CD4-positive, CD25-positive, alpha-beta regulatory T cell (primary cell): ENCODE results near the gene LHFPL2. TPM values are rescaled to one million over a fixed set of nuclear protein-coding genes. Genes with fewer than 3 reads are reported as not detected.
"Not testable (repeated sequence)": the region's sequence is repeated elsewhere in the genome, so short reads cannot be mapped to it uniquely, and the experiment has no call there.

Experiments used
- ATAC-seq, 2 donors: fragments of 150-1000 bp; cut with Tn5 transposase; one replicate each; pipeline ENCODE4 v1.10.0; 2021; ENCODE audit warnings: low read depth in 2 of 2, moderate number of reproducible peaks in 2 of 2, moderate library complexity in 1 of 2
- DNase-seq, 3 donors: peaks; one replicate each; pipeline versions ENCODE4 v3.0.0 to v3.0.0-alpha.2; 2012 to 2022; ENCODE audit warnings: mixed read lengths in 1 of 3
- H3K27ac ChIP-seq: one replicate; pipeline ENCODE4 v1.7.0; 2013; ENCODE audit warnings: mild to moderate bottlenecking, low read length; ENCODE audit not compliant: insufficient read depth, poor library complexity, severe bottlenecking
- H3K27me3 ChIP-seq: one replicate; pipeline ENCODE4 v1.7.0; 2013; ENCODE audit warnings: low read length; ENCODE audit not compliant: control insufficient read depth, insufficient read depth
- H3K36me3 ChIP-seq: one replicate; pipeline ENCODE4 v1.7.0; 2013; ENCODE audit warnings: mild to moderate bottlenecking, low read length, moderate library complexity; ENCODE audit not compliant: control insufficient read depth, insufficient read depth
- H3K4me1 ChIP-seq: 2 replicates; pipeline ENCODE4 v1.7.0; 2013; ENCODE audit warnings: mild to moderate bottlenecking, low read length; ENCODE audit not compliant: insufficient read depth, control insufficient read depth, poor library complexity, severe bottlenecking
- H3K4me3 ChIP-seq: one replicate; pipeline ENCODE4 v1.7.0; 2013; ENCODE audit warnings: low read depth, mild to moderate bottlenecking, low read length, moderate library complexity
- H3K9me3 ChIP-seq, 2 experiments: 1 replicate in 1 of 2; 2 replicates in 1 of 2; pipeline ENCODE4 v1.7.0; 2013; ENCODE audit warnings: low read length in 2 of 2, mild to moderate bottlenecking in 1 of 2, moderate library complexity in 1 of 2; ENCODE audit not compliant: control insufficient read depth in 2 of 2
- H3K27ac Mint-ChIP-seq, 3 donors: one replicate each; pipeline ENCODE4 v1.8.0; 2020 to 2022; ENCODE audit warnings: mild to moderate bottlenecking in 3 of 3, mixed read lengths in 3 of 3, moderate library complexity in 2 of 3
- H3K27me3 Mint-ChIP-seq: one replicate; pipeline ENCODE4 v1.8.0; 2022; ENCODE audit warnings: mild to moderate bottlenecking, mixed read lengths
- H3K36me3 Mint-ChIP-seq: one replicate; pipeline ENCODE4 v1.8.0; 2020; ENCODE audit warnings: mixed read lengths
- H3K4me1 Mint-ChIP-seq, 4 donors: one replicate each; pipeline ENCODE4 v1.8.0; 2020 to 2022; ENCODE audit warnings: mixed read lengths in 4 of 4, mild to moderate bottlenecking in 1 of 4
- H3K4me3 Mint-ChIP-seq, 4 donors: one replicate each; pipeline ENCODE4 v1.8.0; 2020 to 2022; ENCODE audit warnings: mild to moderate bottlenecking in 4 of 4, mixed read lengths in 4 of 4, moderate library complexity in 3 of 4
- H3K9me3 Mint-ChIP-seq, 7 donors: one replicate each; pipeline ENCODE4 v1.8.0; 2020 to 2022; ENCODE audit warnings: mixed read lengths in 7 of 7, mild to moderate bottlenecking in 3 of 7, moderate library complexity in 2 of 7
- polyA plus RNA-seq, 4 donors: library from polyadenylated mRNA; unstranded; fragments of 300-500 nt; fragmentation: Illumina TruSeq; gene quantifications; one replicate each; pipeline ENCODE4 v1.2.3, GENCODE V29; 2021
- total RNA-seq: library from RNA; stranded (reverse); gene quantifications from one replicate; pipeline ENCODE4 v1.2.3, GENCODE V29; 2022

The LHFPL2 gene, protein sequence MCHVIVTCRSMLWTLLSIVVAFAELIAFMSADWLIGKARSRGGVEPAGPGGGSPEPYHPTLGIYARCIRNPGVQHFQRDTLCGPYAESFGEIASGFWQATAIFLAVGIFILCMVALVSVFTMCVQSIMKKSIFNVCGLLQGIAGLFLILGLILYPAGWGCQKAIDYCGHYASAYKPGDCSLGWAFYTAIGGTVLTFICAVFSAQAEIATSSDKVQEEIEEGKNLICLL
- total RNA-seq: 0.47 TPM
- under 1 TPM; 0.11 to 0.42 (median 0.26) TPM for polyA plus RNA-seq

DNA sequence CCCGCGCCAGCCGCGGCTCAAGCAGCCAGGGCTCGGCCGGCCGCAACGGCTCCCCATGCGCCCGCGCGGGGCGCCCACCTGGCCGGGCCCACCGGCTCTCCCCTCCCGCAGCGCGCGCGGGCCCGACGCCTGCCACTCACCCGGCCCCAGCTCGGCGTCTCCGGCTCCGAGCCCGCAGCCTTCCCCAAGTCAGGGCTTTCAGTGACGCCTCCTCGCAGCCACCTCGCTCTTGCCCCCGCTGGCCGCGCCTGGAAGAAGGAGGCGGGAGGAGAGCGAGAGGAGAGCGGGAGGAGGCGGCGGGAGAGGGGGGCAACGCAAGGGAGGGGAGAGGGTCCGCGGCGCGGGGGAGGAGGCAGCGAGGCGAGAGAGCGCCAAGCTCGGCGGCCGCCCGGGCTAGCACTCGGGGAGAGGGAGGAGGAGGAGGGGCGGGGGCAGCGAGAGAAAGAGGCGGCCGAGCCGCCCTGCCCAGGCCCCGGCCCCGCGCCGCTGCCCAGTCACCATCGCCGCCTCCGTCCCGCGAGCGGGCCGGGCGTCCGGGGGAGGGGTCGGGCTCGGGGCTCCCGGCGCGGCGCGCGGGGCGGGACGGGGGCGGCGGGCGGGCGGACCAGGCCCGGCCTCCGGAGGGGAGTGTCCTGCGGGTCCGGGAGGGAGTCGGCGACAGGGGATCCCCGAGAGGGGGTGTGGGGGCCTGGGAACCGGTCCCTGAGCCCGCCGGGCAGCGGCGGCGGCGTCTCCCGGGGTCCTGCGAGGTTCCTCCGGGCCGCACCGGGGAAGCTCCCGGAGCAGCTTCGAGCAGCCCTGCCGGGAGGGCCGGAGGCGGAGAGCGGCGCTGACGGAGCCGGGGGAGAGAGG is at the start of gene LHFPL2:
TSS of gene LHFPL2 (minus strand) at position 414 of the 852 bp plus-strand sequence. CDS start 138,559 bp downstream, outside the sequence.
- H3K4me1 Mint-ChIP-seq: peaks cover 0 to 16% (median 8%) of the 10 kb centered on the region in 4 donors
- no peak within 1 kb of the TSS for H3K27ac Mint-ChIP-seq
- ATAC-seq: peak; percentile 38 to 42
- H3K36me3 Mint-ChIP-seq: no peaks in the 10 kb centered on the region
- H3K9me3 ChIP-seq: no peaks in the 10 kb centered on the region
- peaks cover 11% of the 10 kb centered on the region for H3K4me1 ChIP-seq
- H3K9me3 Mint-ChIP-seq: peaks cover 0 to 11% (median 0%) of the 10 kb centered on the region in 7 donors
- no peak within 1 kb of the TSS for H3K4me3 ChIP-seq
- peaks cover 30% of the 10 kb centered on the region for H3K27me3 ChIP-seq
- peaks cover 64% of the 10 kb centered on the region for H3K27me3 Mint-ChIP-seq
- H3K4me3 Mint-ChIP-seq: peak within 1 kb of the TSS; percentile 72 to 97 (median 78)
- H3K27ac ChIP-seq: no peak within 1 kb of the TSS
- peak in 1 of 3 donors; percentile 14 for DNase-seq
- H3K36me3 ChIP-seq: no peaks in the 10 kb centered on the region

DNA sequence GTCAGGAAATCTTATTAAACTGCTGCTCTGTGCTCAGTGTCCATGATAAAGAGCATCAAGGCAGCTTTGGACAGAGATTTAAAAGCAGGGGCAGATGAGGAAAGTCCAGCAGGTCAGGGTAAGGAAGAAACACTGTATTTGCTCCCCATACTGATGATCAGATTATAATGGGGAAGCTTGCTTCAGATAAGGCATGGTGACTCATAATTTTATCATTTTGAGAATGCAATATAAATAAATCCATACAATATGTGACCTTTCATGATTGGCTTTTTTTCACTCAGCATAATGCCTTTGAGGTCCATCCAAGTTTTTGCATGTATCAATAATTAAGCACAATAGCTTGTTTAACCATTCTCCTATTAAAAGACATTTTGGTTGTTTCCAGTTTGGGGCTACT is 48.1 kb upstream of the LHFPL2 start:
- H3K27me3 Mint-ChIP-seq: peaks cover 12% of the 10 kb centered on the region

DNA sequence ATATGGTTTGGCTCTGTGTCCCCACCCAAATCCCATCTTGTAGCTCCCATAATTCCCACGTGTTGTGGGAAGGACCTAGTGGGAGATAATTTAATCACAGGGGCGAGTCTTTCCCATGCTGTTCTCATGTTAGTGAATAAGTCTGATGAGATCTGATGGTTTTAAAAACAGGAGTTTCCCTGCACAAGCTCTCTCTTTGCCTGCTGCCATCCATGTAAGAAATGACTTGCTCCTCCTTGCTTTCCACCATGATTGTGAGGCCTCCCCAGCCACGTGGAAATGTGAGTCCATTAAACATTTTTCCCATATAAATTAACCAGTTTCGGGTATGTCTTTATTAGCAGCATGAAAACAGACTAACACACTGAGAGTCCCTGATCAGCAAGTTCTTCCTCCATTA is 47.5 kb upstream of the LHFPL2 start:
- H3K4me1 Mint-ChIP-seq, H3K4me1 ChIP-seq, H3K36me3 Mint-ChIP-seq, DNase-seq, H3K4me3 Mint-ChIP-seq, H3K27ac Mint-ChIP-seq, H3K27me3 ChIP-seq, H3K4me3 ChIP-seq, H3K36me3 ChIP-seq, H3K9me3 ChIP-seq, ATAC-seq, H3K27ac ChIP-seq, H3K9me3 Mint-ChIP-seq: not testable (repeated sequence)
- H3K27me3 Mint-ChIP-seq: peaks cover 12% of the 10 kb centered on the region

More for the DNA sequence above, 48.1 kb upstream of the LHFPL2 start:
- no peak overlapping the region for H3K27ac ChIP-seq
- H3K27me3 ChIP-seq: peaks cover 3% of the 10 kb centered on the region
- H3K27ac Mint-ChIP-seq: no peak overlapping the region
- H3K36me3 ChIP-seq: no peaks in the 10 kb centered on the region
- no peaks in the 10 kb centered on the region for H3K4me1 ChIP-seq
- H3K4me1 Mint-ChIP-seq: no peaks in the 10 kb centered on the region
- no peaks in the 10 kb centered on the region for H3K36me3 Mint-ChIP-seq
- no peak overlapping the region for H3K4me3 ChIP-seq
- no peak overlapping the region for H3K4me3 Mint-ChIP-seq
- ATAC-seq (no peak), DNase-seq (no peak)
- peaks cover 0 to 5% (median 0%) of the 10 kb centered on the region in 7 donors for H3K9me3 Mint-ChIP-seq
- no peaks in the 10 kb centered on the region for H3K9me3 ChIP-seq

DNA sequence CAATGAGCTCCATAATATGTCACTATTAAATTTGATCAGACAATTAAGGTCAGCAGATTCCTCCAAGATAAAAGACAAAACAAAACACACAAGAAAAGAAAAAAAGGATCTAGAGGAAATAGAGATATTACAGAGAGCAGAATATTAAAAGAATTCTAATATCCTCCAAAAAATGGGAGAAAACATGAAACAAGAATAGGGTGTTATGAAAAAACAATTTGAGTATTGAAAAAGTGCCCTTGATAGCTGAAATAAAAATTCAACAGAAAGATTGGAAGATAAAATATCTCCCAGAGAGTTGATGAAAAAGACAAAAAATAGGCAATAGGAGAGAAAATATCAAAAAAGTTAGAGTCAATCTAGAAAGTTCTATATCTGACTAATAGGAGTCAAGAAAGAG is 44.8 kb upstream of the LHFPL2 start:
- Histone ChIP-seq H3K4me3 (no peak overlapping the region), H3K27ac (no peak overlapping the region), H3K9me3 (no peaks in the 10 kb centered on the region), H3K4me1 (no peaks in the 10 kb centered on the region), H3K27me3 (peaks cover 2% of the 10 kb centered on the region), H3K36me3 (no peaks in the 10 kb centered on the region)
- H3K27ac Mint-ChIP-seq: no peak overlapping the region
- no peaks in the 10 kb centered on the region for H3K36me3 Mint-ChIP-seq
- ATAC-seq (no peak), DNase-seq (no peak)
- peaks cover 0 to 5% (median 0%) of the 10 kb centered on the region in 7 donors for H3K9me3 Mint-ChIP-seq
- peaks cover 21% of the 10 kb centered on the region for H3K27me3 Mint-ChIP-seq
- H3K4me3 Mint-ChIP-seq: no peak overlapping the region
- no peaks in the 10 kb centered on the region for H3K4me1 Mint-ChIP-seq

DNA sequence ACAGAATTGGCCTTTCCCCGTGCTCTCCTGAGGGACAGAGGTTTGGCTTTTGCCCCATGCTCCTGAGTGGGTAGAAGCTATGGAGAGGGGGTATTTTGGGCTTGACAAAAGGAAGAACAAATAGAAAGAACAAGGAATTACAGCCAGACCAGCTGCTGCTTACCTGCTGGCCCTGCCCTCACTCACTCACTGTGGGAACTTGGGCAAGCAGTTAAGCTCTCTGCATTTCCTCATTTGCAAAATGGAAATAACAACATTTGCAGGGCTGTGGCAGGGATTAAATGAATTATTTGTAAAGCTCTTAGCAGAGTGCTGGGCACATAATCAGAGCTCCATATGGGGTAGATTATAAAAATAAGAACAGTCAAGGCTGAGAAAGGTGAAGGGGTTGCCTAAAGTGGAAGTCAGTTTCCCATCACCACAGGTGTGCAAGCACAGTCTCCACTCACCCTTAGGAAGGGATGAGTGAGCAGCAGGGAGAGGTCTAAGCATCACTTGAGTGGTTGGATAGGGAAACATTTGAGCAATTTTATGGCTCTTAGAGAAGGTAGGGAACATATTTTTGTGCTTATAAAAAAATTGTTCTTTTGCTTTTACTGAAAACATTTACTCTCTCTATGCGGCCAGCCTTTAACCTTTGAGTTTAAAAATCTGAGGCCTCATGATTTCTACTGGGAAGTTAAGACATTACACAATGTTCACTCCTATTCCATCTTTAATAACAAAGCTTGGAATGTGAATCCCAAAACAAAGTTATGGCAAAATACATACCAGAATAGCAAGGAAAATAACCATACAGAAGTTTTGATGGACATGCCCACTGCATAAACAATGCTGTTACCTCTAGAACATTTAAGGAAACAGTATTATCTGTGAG is 42.8 kb upstream of the LHFPL2 start:
- H3K9me3 Mint-ChIP-seq: peaks cover 0 to 8% (median 2%) of the 10 kb centered on the region in 7 donors
- H3K4me1 Mint-ChIP-seq: no peaks in the 10 kb centered on the region
- no peak overlapping the region for H3K27ac Mint-ChIP-seq
- H3K27me3 Mint-ChIP-seq: peaks cover 21% of the 10 kb centered on the region
- no peaks in the 10 kb centered on the region for H3K9me3 ChIP-seq
- no peak overlapping the region for H3K4me3 ChIP-seq
- ATAC-seq (no peak), DNase-seq (no peak)
- H3K36me3 ChIP-seq: no peaks in the 10 kb centered on the region
- H3K4me3 Mint-ChIP-seq: no peak overlapping the region
- no peak overlapping the region for H3K27ac ChIP-seq
- H3K27me3 ChIP-seq: no peaks in the 10 kb centered on the region
- no peaks in the 10 kb centered on the region for H3K4me1 ChIP-seq
- H3K36me3 Mint-ChIP-seq: no peaks in the 10 kb centered on the region

DNA sequence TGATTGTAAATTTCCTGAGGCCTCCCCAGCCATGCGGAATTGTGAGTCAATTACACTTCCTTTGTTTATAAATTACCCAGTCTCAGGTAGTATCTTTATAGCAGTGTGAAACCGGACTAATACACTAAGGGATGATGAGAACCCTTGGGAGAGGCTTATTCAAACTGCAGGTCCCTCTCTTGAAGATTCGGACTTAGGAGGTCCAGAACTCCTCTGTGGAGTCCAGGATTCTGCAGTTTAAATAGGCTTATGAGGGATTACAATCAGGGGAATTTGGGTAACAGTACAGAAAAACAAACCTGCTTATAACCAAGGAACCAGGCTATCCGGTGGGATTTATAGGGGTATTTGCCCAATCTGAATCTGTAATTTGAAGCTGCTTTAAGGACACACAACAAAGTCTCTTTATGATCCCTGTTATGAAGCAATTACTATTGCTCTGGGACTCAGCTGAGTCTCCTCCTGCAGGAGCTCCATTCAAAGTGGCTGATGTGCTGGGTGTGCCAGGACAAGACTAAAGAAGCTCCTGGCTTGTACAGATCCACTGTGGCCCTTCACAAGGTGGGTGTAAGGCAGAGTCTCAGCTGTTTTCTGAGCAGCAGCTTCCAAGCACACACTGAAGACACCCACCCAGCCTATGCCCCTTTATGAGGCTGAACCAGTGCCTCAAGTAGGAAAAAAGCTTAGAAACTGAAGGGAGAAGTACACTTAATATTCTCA is 41.8 kb upstream of the LHFPL2 start:
- no peak overlapping the region for H3K4me3 Mint-ChIP-seq
- no peak overlapping the region for H3K27ac Mint-ChIP-seq
- H3K4me1 ChIP-seq: no peaks in the 10 kb centered on the region
- H3K27ac ChIP-seq: no peak overlapping the region
- no peak overlapping the region for H3K4me3 ChIP-seq
- H3K36me3 ChIP-seq: no peaks in the 10 kb centered on the region
- H3K27me3 ChIP-seq: no peaks in the 10 kb centered on the region
- no peaks in the 10 kb centered on the region for H3K4me1 Mint-ChIP-seq
- H3K36me3 Mint-ChIP-seq: no peaks in the 10 kb centered on the region
- no peaks in the 10 kb centered on the region for H3K9me3 ChIP-seq
- peaks cover 0 to 8% (median 2%) of the 10 kb centered on the region in 7 donors for H3K9me3 Mint-ChIP-seq
- DNase-seq (no peak), ATAC-seq (no peak)
- H3K27me3 Mint-ChIP-seq: peaks cover 21% of the 10 kb centered on the region
